ENCODE data around the gene EVA1A. TPM values are rescaled to one million over a fixed set of nuclear protein-coding genes. Genes with fewer than 3 reads are reported as not detected.

The EVA1A gene
- total RNA-seq, 4 donors from 2014 or later = 0.16 to 2.4 (median 0.82) TPM

GRCh38 chr2:75524276-75524911, 36.3 kb downstream of the EVA1A start:
- intact Hi-C loops (cut with DNase I; ENCODE audit: low total_unique reads) = no loop called here

GRCh38 chr2:75523313-75524275, 37.1 kb downstream of the EVA1A start:
- intact Hi-C loops (cut with DNase I; ENCODE audit: low total_unique reads) (no loop called here), in situ Hi-C loops (cut with MboI; ENCODE audit: low sequenced_read_pairs in 4 of 4) (no loop called here)
- Histone ChIP-seq H3K27ac (no peak overlapping the region), H3K36me3 (no peaks in the 10 kb centered on the region), H3K27me3 (no peaks in the 10 kb centered on the region), H3K9me3 (no peaks in the 10 kb centered on the region), H3K4me3 (no peak overlapping the region), H3K4me1 (no peaks in the 10 kb centered on the region)
- ATAC-seq (no peak), DNase-seq (no peak)
- TF ChIP-seq CTCF (IDR thresholded peaks at IDR 0.05 in 4 of 5, conservative IDR thresholded peaks at IDR 0.05 in 1 of 5) (no peak), POLR2A (IDR thresholded peaks at IDR 0.05) (no peak)

More at GRCh38 chr2:75524276-75524911, 36.3 kb downstream of the EVA1A start:
- H3K9me3 ChIP-seq = no peaks in the 10 kb centered on the region
- TF ChIP-seq CTCF (IDR thresholded peaks at IDR 0.05 in 4 of 5, conservative IDR thresholded peaks at IDR 0.05 in 1 of 5) (no peak), POLR2A (IDR thresholded peaks at IDR 0.05) (no peak)
- ATAC-seq (no peak), DNase-seq (no peak)
- no peak overlapping the region for H3K4me3 ChIP-seq
- H3K4me1 ChIP-seq = no peaks in the 10 kb centered on the region
- H3K27ac ChIP-seq = no peak overlapping the region
- no peaks in the 10 kb centered on the region for H3K36me3 ChIP-seq
- H3K27me3 ChIP-seq = no peaks in the 10 kb centered on the region
- in situ Hi-C loops (cut with MboI; ENCODE audit: low sequenced_read_pairs in 4 of 4) = no loop called here

GRCh38 chr2:75522543-75523312, 38.0 kb downstream of the EVA1A start:
- intact Hi-C loops (cut with DNase I; ENCODE audit: low total_unique reads) = no loop called here
- H3K4me3 ChIP-seq = no peak overlapping the region
- H3K27me3 ChIP-seq = no peaks in the 10 kb centered on the region
- ATAC-seq (no peak), DNase-seq (no peak)
- no peak overlapping the region for H3K27ac ChIP-seq
- no peak for TF ChIP-seq CTCF (IDR thresholded peaks at IDR 0.05 in 4 of 5, conservative IDR thresholded peaks at IDR 0.05 in 1 of 5)
- H3K36me3 ChIP-seq = no peaks in the 10 kb centered on the region
- no peaks in the 10 kb centered on the region for H3K9me3 ChIP-seq
- in situ Hi-C loops (cut with MboI; ENCODE audit: low sequenced_read_pairs in 4 of 4) = no loop called here
- H3K4me1 ChIP-seq = no peaks in the 10 kb centered on the region

GRCh38 chr2:75521225-75521872, 39.4 kb downstream of the EVA1A start:
- H3K36me3 ChIP-seq = no peaks in the 10 kb centered on the region
- no peak overlapping the region for H3K27ac ChIP-seq
- H3K9me3 ChIP-seq = no peaks in the 10 kb centered on the region
- in situ Hi-C loops (cut with MboI; ENCODE audit: low sequenced_read_pairs in 4 of 4) = no loop called here
- no peak for TF ChIP-seq CTCF (IDR thresholded peaks at IDR 0.05 in 4 of 5, conservative IDR thresholded peaks at IDR 0.05 in 1 of 5)
- TF ChIP-seq POLR2A (IDR thresholded peaks at IDR 0.05) = no peak
- no peak for ATAC-seq
- no peak for DNase-seq
- no peaks in the 10 kb centered on the region for H3K27me3 ChIP-seq
- no peaks in the 10 kb centered on the region for H3K4me1 ChIP-seq
- intact Hi-C loops (cut with DNase I; ENCODE audit: low total_unique reads) = no loop called here
- H3K4me3 ChIP-seq = no peak overlapping the region
